Naive thymus-derived CD4-positive, alpha-beta T cell (primary cell): ENCODE measurements around the gene ATP13A2. TPM values are rescaled to one million over a fixed set of nuclear protein-coding genes. Genes with fewer than 3 reads are reported as not detected.
"Not testable (repeated sequence)": the region's sequence is repeated elsewhere in the genome, so short reads cannot be mapped to it uniquely, and the experiment has no call there.

Source experiments
- ATAC-seq: fragments of 150-1000 bp; cut with Tn5 transposase; 2 replicates; pipeline ENCODE4 v1.10.0; 2021; ENCODE audit warnings: mild to moderate bottlenecking, moderate library complexity
- CTCF ChIA-PET: fragments of 350-600 bp; sonication (Branson Sonifier 250); formaldehyde crosslinking; loops from one replicate; lab custom pipeline; 2021; ENCODE audit warnings: antibody characterized with exemption; lab: Charles Lee
- POLR2A ChIA-PET: fragments of 350-600 bp; sonication (Branson Sonifier 250); formaldehyde crosslinking; loops from one replicate; lab custom pipeline; 2021; ENCODE audit warnings: antibody characterized with exemption, inconsistent platforms; lab: Charles Lee
- DNase-seq, 9 donors: peaks; one replicate each; pipeline versions ENCODE4 v3.0.0 to v3.0.0-alpha.2; 2020 to 2022; ENCODE audit warnings: mixed read lengths in 1 of 9
- H3K27ac ChIP-seq: one replicate; pipeline ENCODE4 v1.7.0; 2013; ENCODE audit warnings: mild to moderate bottlenecking, low read depth, low read length, moderate library complexity
- H3K27me3 ChIP-seq, 2 donors: one replicate each; pipeline ENCODE4 v1.7.0; 2013; ENCODE audit warnings: low read length in 2 of 2, mild to moderate bottlenecking in 2 of 2, moderate library complexity in 2 of 2; ENCODE audit not compliant: control insufficient read depth in 2 of 2, insufficient read depth in 2 of 2
- H3K36me3 ChIP-seq, 3 experiments: 1 replicate in 2 of 3; 2 replicates in 1 of 3; pipeline ENCODE4 v1.7.0; 2013; ENCODE audit warnings: low read length in 3 of 3, mild to moderate bottlenecking in 3 of 3, moderate library complexity in 1 of 3; ENCODE audit not compliant: insufficient read depth in 3 of 3, control insufficient read depth in 2 of 3
- H3K4me1 ChIP-seq, 2 donors: one replicate each; pipeline ENCODE4 v1.7.0; 2013; ENCODE audit warnings: low read length in 2 of 2, mild to moderate bottlenecking in 2 of 2, moderate library complexity in 1 of 2; ENCODE audit not compliant: control insufficient read depth in 2 of 2, insufficient read depth in 2 of 2
- H3K4me3 ChIP-seq: 2 replicates; pipeline ENCODE4 v1.7.0; 2013; ENCODE audit warnings: mild to moderate bottlenecking, low read length
- H3K9me3 ChIP-seq, 3 experiments: 1 replicate in 2 of 3; 2 replicates in 1 of 3; pipeline ENCODE4 v1.7.0; 2013; ENCODE audit warnings: low read length in 3 of 3; ENCODE audit not compliant: control insufficient read depth in 2 of 3
- H3K27ac Mint-ChIP-seq, 9 donors: one replicate each; pipeline ENCODE4 v1.8.0; 2020 to 2022; ENCODE audit warnings: mixed read lengths in 9 of 9, mild to moderate bottlenecking in 8 of 9, moderate library complexity in 5 of 9, inconsistent platforms in 2 of 9
- H3K27me3 Mint-ChIP-seq, 5 donors: one replicate each; pipeline ENCODE4 v1.8.0; 2021 to 2022; ENCODE audit warnings: mixed read lengths in 5 of 5, mild to moderate bottlenecking in 1 of 5
- H3K36me3 Mint-ChIP-seq, 5 donors: one replicate each; pipeline ENCODE4 v1.8.0; 2020 to 2022; ENCODE audit warnings: mixed read lengths in 5 of 5, mild to moderate bottlenecking in 3 of 5, inconsistent platforms in 1 of 5
- H3K4me1 Mint-ChIP-seq, 7 donors: one replicate each; pipeline ENCODE4 v1.8.0; 2020 to 2022; ENCODE audit warnings: mixed read lengths in 7 of 7, mild to moderate bottlenecking in 3 of 7, inconsistent platforms in 1 of 7
- H3K4me3 Mint-ChIP-seq, 10 donors: one replicate each; pipeline ENCODE4 v1.8.0; 2020 to 2022; ENCODE audit warnings: mild to moderate bottlenecking in 10 of 10, mixed read lengths in 10 of 10, moderate library complexity in 6 of 10, inconsistent platforms in 2 of 10
- H3K9me3 Mint-ChIP-seq, 11 donors: one replicate each; pipeline ENCODE4 v1.8.0; 2020 to 2022; ENCODE audit warnings: mixed read lengths in 11 of 11, mild to moderate bottlenecking in 4 of 11, inconsistent platforms in 1 of 11, moderate library complexity in 1 of 11
- intact Hi-C, 2 donors: fragments of 100-400 bp; cut with micrococcal nuclease; formaldehyde crosslinking; loops; one replicate each; pipeline ENCODE4 v1.15.1; 2023
- polyA plus RNA-seq, 2 donors: library from polyadenylated mRNA; unstranded; fragments of 300-500 nt; fragmentation: Illumina TruSeq; gene quantifications; one replicate each; pipeline ENCODE4 v1.2.3, GENCODE V29; 2021
- total RNA-seq, 6 experiments: library from RNA in 5 of 6; stranded (reverse) in 5 of 6; gene quantifications; 1 replicate in 5 of 6; 2 replicates in 1 of 6; pipeline ENCODE4 v1.2.3 and lab custom pipeline; 2021 to 2026

The ATP13A2 gene
- total and polyA plus RNA-seq, 7 experiments from 2014 or later: 25.6 to 59.1 (median 42.1) TPM

DNA sequence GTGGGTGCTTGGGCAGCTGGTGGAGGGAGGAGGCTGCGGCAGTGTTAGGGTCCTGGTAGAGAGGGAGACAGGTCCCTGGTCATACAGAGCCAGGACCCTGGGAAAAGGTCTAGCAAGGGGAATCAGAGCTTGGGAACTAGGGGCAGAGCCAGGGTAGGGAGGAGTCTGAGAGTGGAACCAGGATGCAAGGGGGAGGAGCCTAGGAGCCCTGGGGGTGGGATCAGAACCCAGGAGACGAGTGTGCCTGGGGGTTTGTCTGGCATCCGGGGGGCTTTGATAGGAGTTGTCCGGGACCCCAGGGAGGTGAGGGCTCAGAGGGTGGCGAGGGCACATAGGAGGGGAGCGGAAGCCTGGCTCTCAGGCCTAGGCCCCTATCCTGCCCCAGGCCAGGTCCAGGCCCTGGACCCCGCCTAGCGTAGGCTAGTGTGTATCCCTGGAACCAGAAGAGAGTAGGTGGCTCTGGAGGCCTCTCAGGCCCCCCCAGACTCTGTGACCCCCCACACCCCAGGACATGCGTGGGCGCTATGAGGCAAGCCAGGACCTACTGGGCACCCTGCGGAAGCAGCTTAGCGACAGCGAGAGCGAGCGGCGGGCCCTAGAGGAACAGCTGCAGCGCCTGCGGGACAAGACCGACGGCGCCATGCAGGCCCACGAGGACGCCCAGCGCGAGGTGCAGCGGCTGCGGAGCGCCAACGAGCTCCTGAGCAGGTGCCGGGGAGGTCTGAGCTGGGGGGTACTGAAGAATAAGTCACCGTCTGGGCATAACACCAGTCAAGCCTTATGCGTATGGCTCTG, 72.1 kb downstream of the ATP13A2 start:
- H3K27me3 ChIP-seq, intact Hi-C loops, H3K9me3 Mint-ChIP-seq, CTCF ChIA-PET, H3K4me1 Mint-ChIP-seq, H3K9me3 ChIP-seq, H3K4me3 ChIP-seq, H3K4me1 ChIP-seq, H3K27ac Mint-ChIP-seq, H3K27ac ChIP-seq, H3K27me3 Mint-ChIP-seq, DNase-seq, POLR2A ChIA-PET, H3K4me3 Mint-ChIP-seq: not testable (repeated sequence)
- ATAC-seq: peak; percentile 29
- H3K36me3 Mint-ChIP-seq: peaks cover 0 to 30% (median 11%) of the 10 kb centered on the region in 5 donors
- peaks cover 0 to 56% (median 0%) of the 10 kb centered on the region in 3 experiments for H3K36me3 ChIP-seq

DNA sequence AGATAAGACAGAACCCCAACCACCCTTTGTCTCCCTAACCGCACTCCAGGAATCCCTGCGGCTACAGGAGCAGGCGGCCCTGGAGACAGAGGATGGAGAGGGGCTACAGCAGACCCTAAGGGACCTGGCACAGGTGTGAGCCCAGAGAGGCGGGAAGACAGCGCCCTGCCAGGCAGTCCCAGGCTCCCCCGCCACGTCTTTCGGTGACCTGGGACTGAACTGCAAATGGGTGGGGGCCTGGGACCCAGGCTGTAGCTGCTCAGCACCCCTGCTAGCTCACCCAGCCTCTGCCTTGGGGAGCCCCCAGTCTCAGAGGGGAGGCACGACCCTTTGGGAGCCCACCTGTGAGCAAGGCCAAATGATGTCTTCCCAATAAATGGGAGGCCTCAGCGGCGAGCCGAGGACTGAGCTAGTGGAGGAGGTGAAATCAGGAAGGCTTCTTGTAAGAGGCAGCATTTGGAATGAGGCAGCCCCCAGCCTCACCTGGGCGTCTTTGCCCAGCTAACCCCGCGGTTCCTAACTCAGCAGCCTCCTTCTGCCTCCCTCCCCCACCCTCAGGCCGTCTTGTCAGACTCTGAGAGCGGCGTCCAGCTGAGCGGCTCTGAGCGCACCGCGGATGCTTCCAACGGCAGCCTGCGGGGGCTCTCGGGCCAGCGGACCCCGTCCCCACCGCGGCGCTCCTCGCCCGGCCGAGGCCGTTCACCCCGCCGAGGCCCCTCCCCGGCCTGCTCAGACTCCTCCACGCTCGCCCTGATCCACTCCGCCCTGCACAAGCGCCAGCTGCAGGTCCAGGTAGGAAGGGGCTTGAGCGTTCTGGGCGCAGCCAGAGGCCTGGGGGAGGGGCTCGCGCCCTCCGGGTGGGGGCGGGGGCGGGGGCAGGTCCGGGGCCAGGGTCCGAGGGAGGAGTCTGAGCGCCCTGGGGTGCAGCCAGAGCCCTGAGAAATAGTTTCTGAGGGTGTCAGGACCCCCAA, 73.1 kb downstream of the ATP13A2 start:
- ChIA-PET POLR2A (interaction anchor here (0.8 kb wide), 1 partner anchor 63 kb away, joined by 3 read pairs; no protein-coding TSS in a partner anchor), CTCF (no interaction called here)
- Histone ChIP-seq H3K27me3 (no peaks in the 10 kb centered on the region), H3K36me3 (peaks cover 0 to 50% (median 0%) of the 10 kb centered on the region in 3 experiments), H3K9me3 (no peaks in the 10 kb centered on the region), H3K4me1 (no peaks in the 10 kb centered on the region), H3K4me3 (no peak overlapping the region), H3K27ac (no peak overlapping the region)
- H3K36me3 Mint-ChIP-seq: peaks cover 0 to 32% (median 11%) of the 10 kb centered on the region in 5 donors
- ATAC-seq (peak; percentile 11), DNase-seq (no peak)
- no peak overlapping the region for H3K4me3 Mint-ChIP-seq
- H3K27ac Mint-ChIP-seq: peak overlapping the region in 1 of 9 donors; percentile 63
- no peaks in the 10 kb centered on the region for H3K27me3 Mint-ChIP-seq
- intact Hi-C loops: no loop called here
- H3K9me3 Mint-ChIP-seq: no peaks in the 10 kb centered on the region
- peaks cover 0 to 5% (median 0%) of the 10 kb centered on the region in 7 donors for H3K4me1 Mint-ChIP-seq

DNA sequence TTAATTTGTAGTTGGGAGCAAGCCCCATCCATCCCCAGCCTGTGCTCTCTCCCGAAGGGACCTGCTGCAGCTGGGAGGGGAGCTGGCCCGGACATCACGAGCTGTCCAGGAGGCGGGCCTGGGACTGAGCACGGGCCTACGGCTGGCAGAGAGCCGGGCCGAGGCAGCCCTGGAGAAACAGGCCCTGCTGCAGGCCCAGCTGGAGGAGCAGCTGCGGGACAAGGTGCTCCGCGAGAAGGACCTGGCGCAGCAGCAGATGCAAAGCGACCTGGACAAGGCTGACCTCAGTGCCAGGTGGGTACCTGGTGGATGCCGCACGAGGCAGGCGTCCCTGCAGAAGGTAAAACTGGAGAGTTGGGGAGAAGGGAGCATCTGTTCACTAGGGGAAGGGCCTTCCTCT, 75.1 kb downstream of the ATP13A2 start:
- H3K27me3 ChIP-seq, H3K27ac ChIP-seq, H3K27me3 Mint-ChIP-seq, H3K4me3 ChIP-seq, ATAC-seq, H3K9me3 ChIP-seq, DNase-seq, H3K9me3 Mint-ChIP-seq, H3K4me3 Mint-ChIP-seq, POLR2A ChIA-PET, H3K4me1 Mint-ChIP-seq, intact Hi-C loops, CTCF ChIA-PET, H3K27ac Mint-ChIP-seq, H3K4me1 ChIP-seq: not testable (repeated sequence)
- H3K36me3 Mint-ChIP-seq: peaks cover 0 to 30% (median 8%) of the 10 kb centered on the region in 5 donors
- H3K36me3 ChIP-seq: peaks cover 0 to 33% (median 0%) of the 10 kb centered on the region in 3 experiments

Other genes starting within 250 kb of the ATP13A2 start
- gene RNU1-2, start 115.9 kb downstream of the ATP13A2 start, total RNA-seq: 1,000 to 10,000 TPM; 2,341 to 4,458 (median 3,337) TPM
- not detected for gene RNU1-2, start 115.9 kb downstream of the ATP13A2 start, polyA plus RNA-seq
- 10 to 100 TPM; 33.8 to 84.8 (median 62.7) TPM for gene CROCC, start 90.0 kb downstream of the ATP13A2 start, total RNA-seq
- 1 to 10 TPM; 1.4 to 6.8 TPM for gene CROCC, start 90.0 kb downstream of the ATP13A2 start, polyA plus RNA-seq
- gene MFAP2, start 31.3 kb downstream of the ATP13A2 start, total RNA-seq: not detected
- gene MFAP2, start 31.3 kb downstream of the ATP13A2 start, polyA plus RNA-seq: under 1 TPM in 1 of 2 donors, not detected in 1; 0.76 TPM
- 10 to 100 TPM; 53.3 to 81.3 (median 61.1) TPM for gene SDHB, start 42.1 kb upstream of the ATP13A2 start, total RNA-seq
- gene SDHB, start 42.1 kb upstream of the ATP13A2 start, polyA plus RNA-seq: 100 to 1,000 TPM; 127 to 147 TPM
- gene PADI2, start 107.5 kb upstream of the ATP13A2 start, total RNA-seq: 10 to 100 TPM in 1 of 5 experiments, 1 to 10 TPM in 1, under 1 TPM in 3; 0.08 to 11.2 (median 0.12) TPM
- not detected for gene PADI2, start 107.5 kb upstream of the ATP13A2 start, polyA plus RNA-seq
- not detected for gene PADI1, start 193.2 kb upstream of the ATP13A2 start, total RNA-seq
- not detected for gene PADI1, start 193.2 kb upstream of the ATP13A2 start, polyA plus RNA-seq
- not detected for gene PADI3, start 237.2 kb upstream of the ATP13A2 start, total RNA-seq
- gene PADI3, start 237.2 kb upstream of the ATP13A2 start, polyA plus RNA-seq: not detected